Pancreas (tissue), 10 donors: ENCODE results near the gene RNASEH2A. TPM values are rescaled to one million over a fixed set of nuclear protein-coding genes. Genes with fewer than 3 reads are reported as not detected.

Source experiments
- ATAC-seq, 4 donors: fragments of 200-7000 bp; cut with Tn5 transposase; one replicate each; pipeline versions ENCODE4 v1.8.0 to v1.9.1; 2020; ENCODE audit warnings: mild to moderate bottlenecking in 4 of 4, moderate library complexity in 4 of 4
- DNase-seq, 6 donors: peaks; one replicate each; pipeline ENCODE4 v3.0.0-alpha.2; 2020
- FAIRE-seq: peaks from 2 replicates; lab custom pipeline; 2012; peaks lifted over from hg19 to GRCh38; lab: Jason Lieb, UNC
- H3K27ac ChIP-seq, 4 donors: fragments of 200-600 bp; sonication (generic); 1 replicate in 3 of 4; 2 replicates in 1 of 4; pipeline versions ENCODE4 v1.5.0 to v1.8.0; 2020
- H3K27me3 ChIP-seq, 4 donors: fragments of 200-600 bp; one replicate each; pipeline ENCODE4 v1.8.0; 2021
- H3K36me3 ChIP-seq, 3 donors: fragments of 200-600 bp; sonication (generic) in 1 of 3; one replicate each; pipeline versions ENCODE4 v1.5.0 to v1.8.0; 2020 to 2021
- H3K4me1 ChIP-seq, 3 donors: fragments of 200-600 bp; one replicate each; pipeline ENCODE4 v1.8.0; 2021
- H3K4me3 ChIP-seq, 4 donors: fragments of 200-600 bp; sonication (generic) in 2 of 4; one replicate each; pipeline versions ENCODE4 v1.5.0 to v1.8.0; 2020 to 2021
- H3K9me3 ChIP-seq, 4 donors: fragments of 200-600 bp; one replicate each; pipeline ENCODE4 v1.8.0; 2021
- CTCF ChIP-seq, 4 donors: fragments of 200-600 bp; sonication (generic) in 3 of 4; IDR thresholded peaks; one replicate each; pipeline versions ENCODE4 v1.5.0 to v1.8.0; 2021; ENCODE audit warnings: antibody characterized with exemption in 4 of 4
- WGBS, 2 donors: extraction: QIAGEN DNeasy Blood & Tissue Kit; methylation state at CpG; one replicate each; pipeline ENCODE4 v1.1.7; 2013; 5-methylcytosine and 5-hydroxymethylcytosine counted together
- intact Hi-C, 3 donors: fragments of 100-400 bp; cut with DNase I; formaldehyde crosslinking; loops; one replicate each; pipeline versions ENCODE4 v1.11.1 to v1.14.2; 2022
- polyA plus RNA-seq, 2 donors: library from polyadenylated mRNA; stranded (reverse); fragments of 200-250 nt; gene quantifications; one replicate each; pipeline ENCODE4 v1.2.3, GENCODE V29; 2013
- total RNA-seq, 6 donors: library from RNA; stranded (reverse); fragmentation: NEBNext Ultra II Directional in 4 of 6; extraction: Animal tissue kit (Norgen Biotek cat#: 25700) in 4 of 6; gene quantifications; one replicate each; pipeline versions ENCODE4 v1.2.1 to v1.2.4, GENCODE V29; 2021 to 2023
- donor health status: healthy with polysubstance abuse.
- donor health status: DM: no; HTN: no; CAD: no; lungs with moderate emphysema.
- donor health status: DM: no; HTN: no; CAD: no.
- donor health status: control.
- donor health status: control.
- donor health status: Bipolar disorder and iron deficiency.
- donor health status: DM: yes; HTN: yes; CAD: no.
- donor health status: DM: no; HTN: no; CAD: no.
- donor health status: DM: no; HTN: no; CAD: no.
- donor health status: DM: yes; HTN: yes; CAD: no.

Gene RNASEH2A
- total and polyA plus RNA-seq, 8 donors: 1.7 to 6.0 (median 3.6) TPM

GRCh38 chr19:12789098-12789903, 17.1 kb upstream of the RNASEH2A start:
- intact Hi-C loops: no loop called here
- no peaks in the 10 kb centered on the region for H3K36me3 ChIP-seq
- ATAC-seq (peak in 3 of 4 donors; percentile 0 to 2 (median 1)), DNase-seq (peak in 1 of 6 donors; percentile 54), FAIRE-seq (no peak)
- H3K27me3 ChIP-seq: no peaks in the 10 kb centered on the region
- H3K4me3 ChIP-seq: peak overlapping the region; percentile 15 to 81 (median 50)
- H3K4me1 ChIP-seq: peaks cover 16 to 42% (median 20%) of the 10 kb centered on the region in 3 donors
- H3K9me3 ChIP-seq: no peaks in the 10 kb centered on the region
- no peak for TF ChIP-seq CTCF (IDR thresholded peaks at IDR 0.05)
- 6 to 8% methylated on average over 35 to 46 of the region's 46 CpGs for WGBS, 2 donors
- H3K27ac ChIP-seq: peak overlapping the region; percentile 95 to 100 (median 99)

- H3K4me1 ChIP-seq: peaks cover 16 to 44% (median 20%) of the 10 kb centered on the region in 3 donors
- H3K4me3 ChIP-seq: peak overlapping the region; percentile 18 to 81 (median 50)
- FAIRE-seq: no peak
These were observed 16.3 kb upstream of the RNASEH2A start for GRCh38 chr19:12789904-12790619.

GRCh38 chr19:12790628-12791344, 15.6 kb upstream of the RNASEH2A start:
- Histone ChIP-seq H3K27me3 (no peaks in the 10 kb centered on the region), H3K36me3 (no peaks in the 10 kb centered on the region), H3K9me3 (no peaks in the 10 kb centered on the region), H3K4me3 (peak overlapping the region; percentile 18 to 81 (median 50)), H3K4me1 (peaks cover 14 to 42% (median 20%) of the 10 kb centered on the region in 3 donors), H3K27ac (peak overlapping the region; percentile 95 to 100 (median 99))
- ATAC-seq (no peak), DNase-seq (no peak), FAIRE-seq (no peak)
- intact Hi-C loops: no loop called here
- no peak for TF ChIP-seq CTCF (IDR thresholded peaks at IDR 0.05)
- WGBS, 2 donors: 2 to 3% methylated on average over 22 of the region's 22 CpGs

More at GRCh38 chr19:12789904-12790619, 16.3 kb upstream of the RNASEH2A start:
- 1% methylated on average over 42 to 56 of the region's 56 CpGs for WGBS, 2 donors
- Histone ChIP-seq H3K9me3 (no peaks in the 10 kb centered on the region), H3K27me3 (no peaks in the 10 kb centered on the region), H3K27ac (peak overlapping the region; percentile 95 to 100 (median 99)), H3K36me3 (no peaks in the 10 kb centered on the region)
- ATAC-seq: peak; percentile 37 to 56 (median 42)
- intact Hi-C loops: no loop called here
- DNase-seq: peak; percentile 95 to 98 (median 98)
- TF ChIP-seq CTCF (IDR thresholded peaks at IDR 0.05): no peak

GRCh38 chr19:12791345-12792050, 14.9 kb upstream of the RNASEH2A start, which contains the start of gene JUNB:
Gene JUNB (plus strand): TSS chr19:12791486. CDS start chr19:12791772, 286 bp downstream.
- DNase-seq (peak; percentile 97 to 100 (median 98)), ATAC-seq (peak; percentile 53 to 69 (median 60)), FAIRE-seq (no peak)
- peaks cover 10 to 39% (median 20%) of the 10 kb centered on the region in 3 donors for H3K4me1 ChIP-seq
- peak within 1 kb of the TSS; percentile 95 to 100 (median 99) for H3K27ac ChIP-seq
- no peaks in the 10 kb centered on the region for H3K27me3 ChIP-seq
- no peaks in the 10 kb centered on the region for H3K36me3 ChIP-seq
- H3K9me3 ChIP-seq: no peaks in the 10 kb centered on the region
- peak within 1 kb of the TSS; percentile 70 to 95 (median 86) for H3K4me3 ChIP-seq
- intact Hi-C loops: no loop called here
- 0% methylated on average over 69 to 73 of the region's 73 CpGs for WGBS, 2 donors
- TF ChIP-seq CTCF (IDR thresholded peaks at IDR 0.05): no peak
